Body of pancreas (tissue), 4 donors: ENCODE data around the gene PFKM. TPM values are rescaled to one million over a fixed set of nuclear protein-coding genes. Genes with fewer than 3 reads are reported as not detected.

Experiments used
- ATAC-seq: fragments of 150-250 bp; one replicate; pipeline ENCODE4 v1.9.1; 2016
- DNase-seq, 4 donors: peaks; one replicate each; pipeline ENCODE4 v3.0.0-alpha.2; 2019
- H3K27ac ChIP-seq, 4 donors: fragments of 200-600 bp; sonication (generic); 1 replicate in 3 of 4; 2 replicates in 1 of 4; pipeline versions ENCODE4 v1.5.1 to v1.6.1; 2016 to 2019; ENCODE audit warnings: mild to moderate bottlenecking in 1 of 4, mixed read lengths in 1 of 4, moderate library complexity in 1 of 4
- H3K27me3 ChIP-seq, 2 donors: fragments of 200-600 bp; sonication (generic); one replicate each; pipeline ENCODE4 v1.6.0; 2016; ENCODE audit warnings: mild to moderate bottlenecking in 1 of 2
- H3K36me3 ChIP-seq, 2 donors: fragments of 200-600 bp; sonication (generic); replicated peaks in 1 of 2; 2 replicates each; pipeline ENCODE4 v1.5.1; 2016; ENCODE audit warnings: low read depth in 2 of 2; ENCODE audit not compliant: insufficient read depth in 1 of 2
- H3K4me1 ChIP-seq: fragments of 200-600 bp; sonication (generic); one replicate; pipeline ENCODE4 v1.6.0; 2016
- H3K4me3 ChIP-seq, 2 donors: fragments of 200-600 bp; sonication (generic); 1 replicate in 1 of 2; 2 replicates in 1 of 2; pipeline ENCODE4 v1.5.1; 2016 to 2019
- H3K9me3 ChIP-seq, 3 donors: fragments of 200-600 bp; sonication (generic); 1 replicate in 2 of 3; 2 replicates in 1 of 3; pipeline ENCODE4 v1.5.1; 2016
- POLR2A ChIP-seq, 3 donors: fragments of 450-650 bp; IDR thresholded peaks; one replicate each; pipeline ENCODE4 v1.6.1; 2016; ENCODE audit warnings: antibody characterized with exemption in 3 of 3, mild to moderate bottlenecking in 2 of 3
- WGBS, 2 donors: methylation state at CpG; one replicate each; pipeline ENCODE4 v1.1.5; 2017; 5-methylcytosine and 5-hydroxymethylcytosine counted together
- intact Hi-C: fragments of 100-400 bp; cut with DNase I; formaldehyde crosslinking; loops from one replicate; pipeline ENCODE4 v1.15.1; 2023
- total RNA-seq, 2 donors: library from RNA; depleted of rRNA; stranded (reverse); fragments of >200 nt; gene quantifications; one replicate each; pipeline ENCODE4 v1.1.0, GENCODE V29; 2016
- TF ChIP-seq, protein P1 (sequence below), 7 experiments: fragments of 450-650 bp in 4 of 7; fragments of 200-600 bp in 3 of 7; sonication (generic) in 3 of 7; IDR thresholded peaks; one replicate each; pipeline ENCODE4 v1.5.1; 2016 to 2019; ENCODE audit warnings: antibody characterized with exemption in 7 of 7

The PFKM gene
- total RNA-seq, 2 donors from 2014 or later: 14.3 to 16.8 TPM

- 47 to 54% methylated on average over 4 of the region's 4 CpGs for WGBS, 2 donors
- Histone ChIP-seq H3K9me3 (no peaks in the 10 kb centered on the region), H3K36me3 (no peaks in the 10 kb centered on the region), H3K27ac (no peak overlapping the region), H3K27me3 (no peaks in the 10 kb centered on the region), H3K4me3 (peak overlapping the region in 1 of 2 donors; percentile 96), H3K4me1 (peaks cover 18% of the 10 kb centered on the region)
- DNase-seq (no peak), ATAC-seq (no peak)
- intact Hi-C loops: no loop called here
- TF ChIP-seq, protein P1, sequence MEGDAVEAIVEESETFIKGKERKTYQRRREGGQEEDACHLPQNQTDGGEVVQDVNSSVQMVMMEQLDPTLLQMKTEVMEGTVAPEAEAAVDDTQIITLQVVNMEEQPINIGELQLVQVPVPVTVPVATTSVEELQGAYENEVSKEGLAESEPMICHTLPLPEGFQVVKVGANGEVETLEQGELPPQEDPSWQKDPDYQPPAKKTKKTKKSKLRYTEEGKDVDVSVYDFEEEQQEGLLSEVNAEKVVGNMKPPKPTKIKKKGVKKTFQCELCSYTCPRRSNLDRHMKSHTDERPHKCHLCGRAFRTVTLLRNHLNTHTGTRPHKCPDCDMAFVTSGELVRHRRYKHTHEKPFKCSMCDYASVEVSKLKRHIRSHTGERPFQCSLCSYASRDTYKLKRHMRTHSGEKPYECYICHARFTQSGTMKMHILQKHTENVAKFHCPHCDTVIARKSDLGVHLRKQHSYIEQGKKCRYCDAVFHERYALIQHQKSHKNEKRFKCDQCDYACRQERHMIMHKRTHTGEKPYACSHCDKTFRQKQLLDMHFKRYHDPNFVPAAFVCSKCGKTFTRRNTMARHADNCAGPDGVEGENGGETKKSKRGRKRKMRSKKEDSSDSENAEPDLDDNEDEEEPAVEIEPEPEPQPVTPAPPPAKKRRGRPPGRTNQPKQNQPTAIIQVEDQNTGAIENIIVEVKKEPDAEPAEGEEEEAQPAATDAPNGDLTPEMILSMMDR (IDR thresholded peaks at IDR 0.05): no peak
- TF ChIP-seq POLR2A (IDR thresholded peaks at IDR 0.05): no peak
Observed at GRCh38 chr12:48104531-48104930, 14.6 kb upstream of the PFKM start.

DNA sequence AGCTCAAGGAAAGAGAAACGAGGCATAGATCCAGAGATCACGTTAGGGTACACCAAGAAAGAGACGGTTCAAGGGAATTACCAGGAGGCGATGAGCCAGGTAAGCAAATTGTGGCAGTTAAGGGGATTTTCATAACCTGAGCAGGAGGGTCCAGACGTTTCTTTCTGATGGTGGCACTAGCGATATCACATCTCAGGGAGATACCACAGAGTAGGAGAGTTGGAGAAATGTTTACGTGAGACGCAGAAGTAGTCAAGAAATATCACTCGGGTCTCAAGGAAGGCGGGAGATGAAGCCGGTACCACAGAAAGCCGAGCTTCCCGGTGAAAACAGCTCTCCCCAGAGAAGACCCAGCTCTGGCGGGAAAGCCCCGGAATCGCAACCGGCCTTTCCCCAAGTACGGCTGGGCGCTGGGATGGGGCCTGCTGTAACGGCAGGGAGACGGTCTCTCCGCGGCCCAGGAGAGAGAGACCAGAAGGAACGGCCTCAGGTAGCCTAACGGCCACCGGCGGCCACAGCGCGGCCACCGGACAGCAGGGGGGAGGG is 13.8 kb upstream of the PFKM start:
- intact Hi-C loops: no loop called here
- ATAC-seq: no peak
- TF ChIP-seq, protein P1 (IDR thresholded peaks at IDR 0.05): no peak
- TF ChIP-seq POLR2A (IDR thresholded peaks at IDR 0.05): no peak

GRCh38 chr12:48105867-48106680 is 13.1 kb upstream of the PFKM start, which contains the start of gene SENP1:
Gene SENP1 (minus strand): TSS chr12:48106079. CDS start chr12:48101472, 4,607 bp downstream.
- intact Hi-C loops: no loop called here

More for the DNA sequence above, 13.8 kb upstream of the PFKM start:
- H3K27ac ChIP-seq: peak overlapping the region; percentile 82 to 96 (median 90)
- DNase-seq: no peak
- 0 to 1% methylated on average over 20 to 30 of the region's 30 CpGs for WGBS, 2 donors
- peaks cover 18% of the 10 kb centered on the region for H3K4me1 ChIP-seq
- H3K9me3 ChIP-seq: no peaks in the 10 kb centered on the region
- H3K27me3 ChIP-seq: no peaks in the 10 kb centered on the region
- H3K4me3 ChIP-seq: peak overlapping the region; percentile 88 to 96
- H3K36me3 ChIP-seq: no peaks in the 10 kb centered on the region

DNA sequence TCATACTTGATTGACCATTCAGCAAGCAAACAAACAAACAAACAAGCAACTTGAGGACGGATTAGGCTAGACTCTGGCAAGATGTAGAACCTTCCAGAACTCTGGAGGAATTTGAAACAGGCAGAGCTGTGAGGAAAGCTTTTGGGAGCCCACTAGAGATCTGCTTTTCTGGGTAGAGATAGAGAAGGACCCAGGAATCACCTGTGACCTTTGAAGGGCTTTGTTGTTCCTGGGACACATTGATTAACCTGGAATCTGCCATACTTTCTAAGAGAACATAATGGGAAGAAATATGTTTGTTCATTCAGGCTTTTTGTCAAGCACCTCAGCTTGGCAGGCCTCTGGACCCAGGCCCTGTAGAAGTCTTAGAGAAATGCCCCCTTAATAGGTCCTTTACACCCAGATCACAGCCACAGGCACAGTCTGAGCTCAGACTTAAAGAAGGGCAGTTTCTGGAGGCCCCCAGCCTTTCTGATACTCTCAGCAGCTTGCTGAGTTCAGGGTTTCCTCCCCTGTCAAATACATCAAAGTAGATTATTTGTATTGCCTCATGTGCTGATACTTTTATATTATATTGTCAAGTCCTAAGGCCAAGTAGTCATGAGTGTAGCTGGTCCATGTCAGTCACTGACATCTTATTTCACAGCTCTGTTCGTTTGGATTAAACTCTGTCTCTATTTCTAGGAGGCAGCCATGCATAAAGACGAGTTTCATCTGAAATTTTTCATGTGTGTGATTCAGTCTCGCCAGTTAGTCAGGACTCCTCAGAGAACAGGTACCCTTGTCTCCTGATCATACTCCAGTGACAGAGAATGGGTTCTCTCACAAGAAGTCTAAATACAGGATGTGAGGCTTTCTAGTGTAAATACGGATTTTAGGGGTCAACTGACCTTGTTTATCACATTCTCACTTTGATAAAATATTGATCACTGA is 12.2 kb upstream of the PFKM start:
- DNase-seq: no peak
- ATAC-seq: no peak
- Histone ChIP-seq H3K36me3 (no peaks in the 10 kb centered on the region), H3K4me1 (peaks cover 18% of the 10 kb centered on the region), H3K9me3 (no peaks in the 10 kb centered on the region), H3K4me3 (no peak overlapping the region), H3K27ac (peak overlapping the region; percentile 82 to 96 (median 90)), H3K27me3 (no peaks in the 10 kb centered on the region)
- WGBS, 2 donors: 38 to 59% methylated on average over 5 of the region's 5 CpGs
- intact Hi-C loops: no loop called here
- TF ChIP-seq POLR2A (IDR thresholded peaks at IDR 0.05): no peak
- TF ChIP-seq, protein P1 (IDR thresholded peaks at IDR 0.05): no peak

More at GRCh38 chr12:48105867-48106680, 13.1 kb upstream of the PFKM start, which contains the start of gene SENP1:
- peaks cover 18% of the 10 kb centered on the region for H3K4me1 ChIP-seq
- 0% methylated on average over 35 to 51 of the region's 53 CpGs for WGBS, 2 donors
- H3K4me3 ChIP-seq: peak within 1 kb of the TSS; percentile 88 to 96
- TF ChIP-seq, protein P1 (IDR thresholded peaks at IDR 0.05): peak in 5 of 7 experiments; percentile 27 to 66 (median 42)
- peak in 2 of 3 donors; percentile 45 to 61 for TF ChIP-seq POLR2A (IDR thresholded peaks at IDR 0.05)
- H3K36me3 ChIP-seq: no peaks in the 10 kb centered on the region
- H3K27me3 ChIP-seq: no peaks in the 10 kb centered on the region
- H3K9me3 ChIP-seq: no peaks in the 10 kb centered on the region
- peak; percentile 97 for ATAC-seq
- H3K27ac ChIP-seq: peak within 1 kb of the TSS; percentile 82 to 96 (median 90)
- peak; percentile 84 to 90 (median 88) for DNase-seq
